ENCODE results near the gene IL17RE.

DNA sequence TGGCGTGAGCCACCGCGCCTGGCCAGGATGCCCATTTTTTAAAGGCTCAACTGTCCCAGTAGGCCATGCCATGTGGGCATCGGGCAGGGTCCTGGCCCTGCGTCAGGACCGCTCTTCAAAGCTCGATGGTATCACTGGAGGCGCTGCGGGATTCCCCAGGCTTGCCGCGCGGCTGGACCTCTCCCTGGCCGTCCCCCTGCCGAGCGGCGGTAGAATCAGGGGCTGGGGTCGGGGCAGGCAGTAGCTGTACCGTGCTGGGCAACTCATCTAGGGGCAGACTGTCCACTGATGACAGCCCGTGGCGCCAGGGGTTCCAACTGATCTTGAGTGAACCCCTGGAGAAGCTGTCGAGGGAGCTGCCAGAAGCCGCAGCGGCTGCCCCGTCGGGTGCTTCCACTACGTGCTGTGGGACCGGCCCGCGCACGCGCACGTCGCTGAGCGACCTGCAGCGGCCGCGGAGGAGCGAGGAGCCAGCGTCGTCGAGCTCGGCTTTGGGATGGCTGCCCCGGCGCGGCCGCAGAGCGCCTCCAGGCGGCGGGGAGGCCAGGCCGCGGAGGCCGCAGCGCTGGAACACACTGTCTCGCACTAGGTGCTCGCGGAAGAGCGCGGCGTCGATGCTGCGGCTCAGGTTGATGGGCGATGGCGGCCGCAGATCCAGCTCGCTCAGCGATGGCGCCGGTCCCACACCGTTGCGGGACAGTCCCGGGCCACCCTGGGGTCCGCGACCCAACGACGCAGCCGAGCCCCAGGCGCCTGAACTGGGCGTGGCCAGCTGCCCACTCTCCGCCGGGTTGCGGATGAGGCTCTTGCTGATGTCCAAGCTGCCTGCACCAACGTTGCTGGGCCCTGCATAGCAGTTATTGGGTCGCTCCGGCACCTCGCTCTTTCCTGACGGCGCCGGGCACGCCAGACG, 43.7 kb downstream of the IL17RE start:
- TF ChIP-seq, protein P1, sequence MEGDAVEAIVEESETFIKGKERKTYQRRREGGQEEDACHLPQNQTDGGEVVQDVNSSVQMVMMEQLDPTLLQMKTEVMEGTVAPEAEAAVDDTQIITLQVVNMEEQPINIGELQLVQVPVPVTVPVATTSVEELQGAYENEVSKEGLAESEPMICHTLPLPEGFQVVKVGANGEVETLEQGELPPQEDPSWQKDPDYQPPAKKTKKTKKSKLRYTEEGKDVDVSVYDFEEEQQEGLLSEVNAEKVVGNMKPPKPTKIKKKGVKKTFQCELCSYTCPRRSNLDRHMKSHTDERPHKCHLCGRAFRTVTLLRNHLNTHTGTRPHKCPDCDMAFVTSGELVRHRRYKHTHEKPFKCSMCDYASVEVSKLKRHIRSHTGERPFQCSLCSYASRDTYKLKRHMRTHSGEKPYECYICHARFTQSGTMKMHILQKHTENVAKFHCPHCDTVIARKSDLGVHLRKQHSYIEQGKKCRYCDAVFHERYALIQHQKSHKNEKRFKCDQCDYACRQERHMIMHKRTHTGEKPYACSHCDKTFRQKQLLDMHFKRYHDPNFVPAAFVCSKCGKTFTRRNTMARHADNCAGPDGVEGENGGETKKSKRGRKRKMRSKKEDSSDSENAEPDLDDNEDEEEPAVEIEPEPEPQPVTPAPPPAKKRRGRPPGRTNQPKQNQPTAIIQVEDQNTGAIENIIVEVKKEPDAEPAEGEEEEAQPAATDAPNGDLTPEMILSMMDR (conservative IDR thresholded peaks at IDR 0.05; ENCODE audit: low read depth, low read length) = peak; percentile 77
- no peak for TF ChIP-seq EZH2 (IDR thresholded peaks at IDR 0.05; ENCODE audit: borderline replicate concordance, low read depth, low read length, poor library complexity, severe bottlenecking)
